HG03103 (cell line): ENCODE results near the gene APPL2.

Source experiments
- ATAC-seq: cut with Tn5 transposase; IDR thresholded peaks from one replicate; pipeline ENCODE4 v1.9.1; 2021; ENCODE audit warnings: low read depth; ENCODE audit not compliant: unreplicated experiment

Gene APPL2

DNA sequence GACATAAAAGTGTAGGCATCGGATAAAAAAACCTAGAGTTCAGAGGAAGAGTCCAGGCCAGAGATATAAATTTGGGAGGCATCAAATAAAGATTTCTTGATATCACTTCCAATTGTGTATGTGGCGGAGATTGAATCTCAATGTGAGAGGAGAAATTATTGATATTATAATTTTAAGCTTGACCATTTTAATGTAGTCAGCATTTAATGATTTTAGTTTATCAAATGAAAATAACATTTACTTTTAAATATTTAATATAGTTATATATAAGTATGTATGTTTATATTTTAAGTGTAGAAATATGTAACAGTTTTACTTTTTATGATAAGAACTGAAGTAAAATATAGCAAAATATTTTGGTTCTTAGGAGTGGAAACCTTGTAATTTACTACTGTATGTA lies 79.7 kb downstream of the APPL2 start:
- ATAC-seq, result no peak

DNA sequence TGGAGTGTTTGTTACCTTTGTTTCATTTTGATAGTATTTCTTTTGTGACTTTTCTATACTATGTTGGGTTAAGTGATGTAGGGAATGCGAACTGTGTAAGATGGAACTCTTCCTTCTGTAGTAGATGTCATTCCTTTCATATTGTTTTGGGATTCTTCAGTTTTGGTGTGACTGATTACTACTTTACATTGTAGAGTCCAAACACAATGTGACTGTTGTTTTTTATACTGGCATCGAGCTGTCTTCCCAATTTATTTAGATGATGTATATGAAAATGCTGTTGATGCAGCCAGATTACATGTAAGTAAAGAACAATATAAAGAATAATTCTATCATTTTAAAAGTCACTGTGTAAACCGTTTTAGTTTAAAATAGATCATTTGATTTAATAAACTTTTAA lies 93.7 kb downstream of the APPL2 start:
- no peak for ATAC-seq

DNA sequence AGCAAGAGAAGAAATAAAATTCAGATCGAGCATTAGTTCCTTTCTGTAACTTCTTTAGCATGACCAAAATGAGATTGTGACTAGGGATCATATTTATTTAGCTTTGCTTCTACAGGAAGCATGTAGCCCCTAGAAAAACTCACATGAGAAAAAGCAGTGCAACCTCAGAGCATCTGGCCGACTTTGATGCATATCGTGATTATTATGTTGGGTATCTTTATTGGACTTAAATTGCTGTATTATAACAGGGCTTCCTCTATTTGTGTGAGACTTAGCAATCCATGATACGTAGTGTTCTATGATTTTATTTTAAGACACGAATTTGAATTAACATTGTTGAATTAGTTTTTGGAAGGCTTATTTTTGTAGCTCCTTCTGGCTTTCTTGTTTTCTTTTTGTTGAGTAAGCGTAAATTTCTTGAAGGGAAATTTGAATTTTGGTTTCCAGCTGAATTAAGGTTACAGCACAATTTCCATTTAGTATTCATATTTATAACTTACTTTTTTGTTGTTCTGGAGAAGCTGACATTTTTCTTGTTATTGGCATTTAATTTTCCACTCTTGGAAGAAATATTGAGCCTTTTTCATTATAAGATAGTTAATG lies 94.6 kb downstream of the APPL2 start:
- no peak for ATAC-seq

- ATAC-seq, result no peak
Observed at GRCh38 chr12:105138248-105138647, 97.7 kb downstream of the APPL2 start.
